ENCODE measurements around the gene SLC38A10.

Gene SLC38A10

GRCh38 chr17:81238815-81239713, 56.0 kb downstream of the SLC38A10 start, which contains the start of the genes NDUFAF8 and TEPSIN:
Gene NDUFAF8 (plus strand): TSS chr17:81239318. CDS start chr17:81239364, 46 bp downstream.
Gene TEPSIN (minus strand): TSS chr17:81239055. CDS start chr17:81239033, 22 bp downstream.
- Histone ChIP-seq H3K27ac (ENCODE audit: low read depth, low read length) (peak within 1 kb of the TSS; percentile 78), H3K4me1 (ENCODE audit: control insufficient read depth, insufficient read depth, low read length) (peaks cover 5% of the 10 kb centered on the region), H3K4me3 (ENCODE audit: low read length) (peak within 1 kb of the TSS; percentile 94), H3K9ac (ENCODE audit: low read length) (peak within 1 kb of the TSS; percentile 74), H3K27me3 (ENCODE audit: control insufficient read depth, insufficient read depth, low read length) (no peaks in the 10 kb centered on the region), H3K36me3 (ENCODE audit: control insufficient read depth, insufficient read depth, low read length) (peaks cover 3% of the 10 kb centered on the region)

DNA sequence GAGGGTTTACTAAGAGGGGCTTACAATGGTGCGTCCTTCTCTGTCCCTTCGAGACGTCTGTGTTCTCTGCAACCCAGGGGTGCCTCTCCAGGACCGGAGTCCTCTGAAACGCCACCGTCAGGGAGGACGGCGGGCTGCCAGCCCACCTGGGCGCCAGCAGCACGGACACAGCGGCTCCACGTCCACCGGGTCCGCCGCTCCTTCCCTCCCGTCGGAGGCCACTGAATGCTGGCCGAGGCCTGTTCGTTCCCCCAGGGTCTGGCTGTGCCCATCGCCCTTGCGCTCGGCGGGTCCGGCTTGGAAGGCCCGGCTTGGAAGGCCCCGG, 56.7 kb downstream of the SLC38A10 start:
- H3K4me3 ChIP-seq (ENCODE audit: low read length): peak overlapping the region; percentile 94
- H3K27me3 ChIP-seq (ENCODE audit: control insufficient read depth, insufficient read depth, low read length): no peaks in the 10 kb centered on the region
- peaks cover 3% of the 10 kb centered on the region for H3K36me3 ChIP-seq (ENCODE audit: control insufficient read depth, insufficient read depth, low read length)
- H3K27ac ChIP-seq (ENCODE audit: low read depth, low read length): no peak overlapping the region
- peaks cover 5% of the 10 kb centered on the region for H3K4me1 ChIP-seq (ENCODE audit: control insufficient read depth, insufficient read depth, low read length)
- H3K9ac ChIP-seq (ENCODE audit: low read length): peak overlapping the region; percentile 74

DNA sequence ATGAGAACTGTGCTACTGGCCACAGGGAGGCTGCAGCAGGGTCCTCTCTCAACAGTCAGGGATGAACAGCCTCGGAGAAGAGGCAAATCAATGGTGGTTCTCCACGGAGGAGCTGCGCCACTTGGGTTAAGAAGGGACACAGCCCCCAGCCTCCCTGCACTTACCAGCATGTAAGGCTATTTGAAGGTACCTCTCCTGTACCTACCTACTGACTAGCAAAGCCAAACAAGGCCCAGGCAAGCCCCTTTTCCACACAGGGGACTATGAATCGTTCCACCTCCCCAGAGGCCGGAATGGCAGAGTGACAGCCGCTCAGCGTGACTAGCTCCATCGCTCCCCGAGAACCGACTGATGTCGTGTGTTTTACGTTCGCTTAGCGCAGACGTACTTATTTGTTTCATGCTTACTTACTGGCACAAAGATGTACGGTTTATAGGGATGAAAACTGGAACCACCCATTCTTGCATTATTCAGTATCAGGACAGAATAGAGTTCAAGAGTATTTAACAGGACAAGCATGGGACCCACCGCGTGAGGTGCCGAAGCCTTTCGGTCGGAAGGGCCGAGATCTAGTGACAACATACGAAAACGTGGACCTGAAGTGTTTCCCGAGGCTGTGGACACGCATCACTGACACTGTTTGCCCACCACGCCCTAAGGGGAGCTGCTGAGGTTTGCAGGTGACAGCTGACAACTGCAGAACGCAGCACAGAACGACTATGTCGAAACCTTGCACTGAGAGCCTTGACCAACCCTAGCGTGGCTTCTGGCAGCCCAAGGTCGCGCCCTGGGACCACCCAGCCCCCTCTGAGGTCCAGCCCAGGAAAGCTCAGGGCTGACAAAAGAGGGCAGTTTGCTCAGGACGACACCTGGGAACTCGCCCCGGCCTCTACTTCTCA, 57.3 kb downstream of the SLC38A10 start:
- Histone ChIP-seq H3K4me1 (ENCODE audit: control insufficient read depth, insufficient read depth, low read length) (peaks cover 5% of the 10 kb centered on the region), H3K27me3 (ENCODE audit: control insufficient read depth, insufficient read depth, low read length) (no peaks in the 10 kb centered on the region), H3K36me3 (ENCODE audit: control insufficient read depth, insufficient read depth, low read length) (peaks cover 3% of the 10 kb centered on the region), H3K4me3 (ENCODE audit: low read length) (peak overlapping the region; percentile 94), H3K27ac (ENCODE audit: low read depth, low read length) (no peak overlapping the region), H3K9ac (ENCODE audit: low read length) (peak overlapping the region; percentile 74)

GRCh38 chr17:81236784-81237183, 58.3 kb downstream of the SLC38A10 start:
- H3K36me3 ChIP-seq (ENCODE audit: control insufficient read depth, insufficient read depth, low read length): peaks cover 3% of the 10 kb centered on the region
- H3K27me3 ChIP-seq (ENCODE audit: control insufficient read depth, insufficient read depth, low read length): no peaks in the 10 kb centered on the region
- H3K4me1 ChIP-seq (ENCODE audit: control insufficient read depth, insufficient read depth, low read length): peaks cover 5% of the 10 kb centered on the region
- no peak overlapping the region for H3K9ac ChIP-seq (ENCODE audit: low read length)
- no peak overlapping the region for H3K4me3 ChIP-seq (ENCODE audit: low read length)
- H3K27ac ChIP-seq (ENCODE audit: low read depth, low read length): no peak overlapping the region

DNA sequence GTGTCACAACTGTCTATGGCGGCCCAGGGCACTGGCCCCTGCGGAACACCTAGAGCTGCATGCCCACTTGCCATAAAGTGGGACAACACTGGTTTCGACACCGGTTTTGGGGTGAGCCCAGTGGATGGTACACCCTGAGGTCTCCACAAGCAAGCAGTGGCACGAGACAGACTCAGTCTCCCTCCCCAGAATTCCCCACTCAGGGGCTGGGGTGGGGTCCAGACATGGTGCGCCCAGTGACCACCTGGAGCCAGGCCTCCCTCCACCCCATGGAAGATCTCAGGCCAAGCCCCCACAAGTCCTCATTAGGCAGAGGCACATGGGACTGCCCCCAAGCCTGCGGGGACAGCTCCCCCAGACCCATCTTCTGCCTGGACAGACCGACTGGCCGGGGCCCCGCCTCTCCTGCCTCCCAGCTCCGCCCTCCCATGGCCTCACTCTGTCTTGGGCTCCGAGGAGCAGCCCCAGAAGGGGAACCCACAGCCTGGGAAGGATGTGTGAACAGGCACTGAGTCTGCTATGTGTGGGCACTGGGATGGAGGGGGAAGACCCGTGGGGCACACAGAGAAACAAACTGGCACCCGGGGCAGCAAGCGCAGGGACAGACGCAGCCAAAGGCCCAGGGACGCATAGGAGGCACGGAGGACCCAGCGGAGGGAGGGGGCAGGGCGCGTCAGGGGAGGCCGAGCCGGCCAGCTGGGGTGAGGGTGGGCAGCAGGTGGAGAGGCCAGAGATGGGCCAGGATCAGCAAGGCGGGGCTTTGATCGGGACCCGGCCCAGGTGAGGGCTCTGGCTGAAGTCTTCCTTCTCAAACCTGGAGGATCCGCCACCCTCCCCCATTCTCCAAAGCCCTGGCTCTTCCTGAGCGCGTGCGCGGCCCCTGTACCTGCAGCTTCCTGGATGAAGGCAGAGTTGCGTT, 59.0 kb downstream of the SLC38A10 start:
- Histone ChIP-seq H3K27me3 (ENCODE audit: control insufficient read depth, insufficient read depth, low read length) (no peaks in the 10 kb centered on the region), H3K4me3 (ENCODE audit: low read length) (no peak overlapping the region), H3K27ac (ENCODE audit: low read depth, low read length) (no peak overlapping the region), H3K9ac (ENCODE audit: low read length) (no peak overlapping the region), H3K36me3 (ENCODE audit: control insufficient read depth, insufficient read depth, low read length) (peaks cover 9% of the 10 kb centered on the region), H3K4me1 (ENCODE audit: control insufficient read depth, insufficient read depth, low read length) (peaks cover 5% of the 10 kb centered on the region)

- peaks cover 5% of the 10 kb centered on the region for H3K4me1 ChIP-seq (ENCODE audit: control insufficient read depth, insufficient read depth, low read length)
- no peak overlapping the region for H3K27ac ChIP-seq (ENCODE audit: low read depth, low read length)
- H3K27me3 ChIP-seq (ENCODE audit: control insufficient read depth, insufficient read depth, low read length): no peaks in the 10 kb centered on the region
- peaks cover 13% of the 10 kb centered on the region for H3K36me3 ChIP-seq (ENCODE audit: control insufficient read depth, insufficient read depth, low read length)
- H3K9ac ChIP-seq (ENCODE audit: low read length): no peak overlapping the region
- H3K4me3 ChIP-seq (ENCODE audit: low read length): no peak overlapping the region
These were observed 59.9 kb downstream of the SLC38A10 start for GRCh38 chr17:81234940-81235821.

- no peaks in the 10 kb centered on the region for H3K27me3 ChIP-seq (ENCODE audit: control insufficient read depth, insufficient read depth, low read length)
- no peak overlapping the region for H3K27ac ChIP-seq (ENCODE audit: low read depth, low read length)
- H3K9ac ChIP-seq (ENCODE audit: low read length): no peak overlapping the region
- H3K4me3 ChIP-seq (ENCODE audit: low read length): no peak overlapping the region
- peaks cover 18% of the 10 kb centered on the region for H3K36me3 ChIP-seq (ENCODE audit: control insufficient read depth, insufficient read depth, low read length)
- H3K4me1 ChIP-seq (ENCODE audit: control insufficient read depth, insufficient read depth, low read length): peaks cover 4% of the 10 kb centered on the region
These were observed 60.6 kb downstream of the SLC38A10 start for GRCh38 chr17:81234506-81234855.

DNA sequence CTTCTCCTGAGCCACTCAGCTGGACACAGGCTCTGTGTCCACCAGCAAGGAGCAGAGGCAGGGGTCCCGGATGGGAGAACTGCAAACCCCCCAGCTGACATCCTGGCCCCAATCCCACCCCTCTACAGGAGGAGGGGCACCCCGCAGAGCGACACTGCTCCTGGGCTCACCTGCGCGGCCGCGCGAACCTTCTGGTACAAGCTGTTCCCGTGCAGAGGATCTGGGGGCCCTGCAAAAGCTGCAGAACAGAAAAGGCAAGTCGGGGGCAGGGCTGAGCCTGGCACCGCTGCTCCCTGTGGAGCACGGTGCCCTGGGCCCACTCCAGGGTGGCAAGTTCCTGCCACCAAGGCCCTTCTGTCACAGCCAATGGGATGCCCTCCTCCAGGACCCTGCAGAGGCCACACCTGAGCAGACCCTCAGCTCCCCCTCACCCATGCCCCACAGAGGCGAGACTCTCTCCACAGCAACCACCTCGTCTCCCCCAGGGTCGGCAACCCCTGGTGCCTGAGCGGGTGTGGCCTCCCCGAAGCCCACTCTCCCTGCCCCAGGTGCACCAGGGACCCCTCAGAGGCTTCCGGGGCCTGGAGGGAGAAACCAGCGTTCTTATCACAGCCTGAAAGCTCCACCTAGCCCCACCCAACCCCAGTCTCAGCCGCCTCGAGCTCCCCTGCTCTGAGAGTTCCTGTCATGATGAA, 61.1 kb downstream of the SLC38A10 start:
- Histone ChIP-seq H3K4me3 (ENCODE audit: low read length) (no peak overlapping the region), H3K27ac (ENCODE audit: low read depth, low read length) (no peak overlapping the region), H3K27me3 (ENCODE audit: control insufficient read depth, insufficient read depth, low read length) (no peaks in the 10 kb centered on the region), H3K9ac (ENCODE audit: low read length) (no peak overlapping the region), H3K4me1 (ENCODE audit: control insufficient read depth, insufficient read depth, low read length) (peaks cover 4% of the 10 kb centered on the region), H3K36me3 (ENCODE audit: control insufficient read depth, insufficient read depth, low read length) (peaks cover 20% of the 10 kb centered on the region)

DNA sequence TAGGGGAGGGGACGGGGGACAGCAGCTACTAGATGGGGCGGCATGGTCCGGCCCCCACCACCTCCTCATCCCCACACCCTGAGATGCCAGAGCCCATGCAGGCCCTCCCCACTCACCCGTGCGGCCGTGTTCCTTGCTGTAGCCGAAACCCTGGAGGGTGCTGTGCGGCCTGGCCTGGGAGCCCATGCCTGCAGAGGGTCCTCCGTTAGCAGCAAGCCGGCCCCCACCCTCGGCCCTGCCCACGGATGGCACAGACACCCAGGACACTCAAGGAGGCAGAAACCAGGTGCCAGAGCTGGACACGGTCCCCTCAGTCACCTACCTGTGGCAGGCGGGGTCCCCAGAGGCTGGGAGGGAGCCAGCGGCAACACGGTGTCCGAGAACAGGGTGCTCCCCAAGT, 61.8 kb downstream of the SLC38A10 start:
- H3K27me3 ChIP-seq (ENCODE audit: control insufficient read depth, insufficient read depth, low read length): no peaks in the 10 kb centered on the region
- no peak overlapping the region for H3K9ac ChIP-seq (ENCODE audit: low read length)
- H3K4me3 ChIP-seq (ENCODE audit: low read length): no peak overlapping the region
- no peak overlapping the region for H3K27ac ChIP-seq (ENCODE audit: low read depth, low read length)
- peaks cover 4% of the 10 kb centered on the region for H3K4me1 ChIP-seq (ENCODE audit: control insufficient read depth, insufficient read depth, low read length)
- H3K36me3 ChIP-seq (ENCODE audit: control insufficient read depth, insufficient read depth, low read length): peaks cover 20% of the 10 kb centered on the region

GRCh38 chr17:81232616-81233241, 62.4 kb downstream of the SLC38A10 start:
- Histone ChIP-seq H3K4me3 (ENCODE audit: low read length) (no peak overlapping the region), H3K27ac (ENCODE audit: low read depth, low read length) (no peak overlapping the region), H3K27me3 (ENCODE audit: control insufficient read depth, insufficient read depth, low read length) (no peaks in the 10 kb centered on the region), H3K4me1 (ENCODE audit: control insufficient read depth, insufficient read depth, low read length) (no peaks in the 10 kb centered on the region), H3K36me3 (ENCODE audit: control insufficient read depth, insufficient read depth, low read length) (peaks cover 20% of the 10 kb centered on the region), H3K9ac (ENCODE audit: low read length) (no peak overlapping the region)

Data from rectal smooth muscle tissue (tissue), 1 donor.